Gastrocnemius medialis (tissue), 4 donors: ENCODE results near the gene MACROD2. TPM values are rescaled to one million over a fixed set of nuclear protein-coding genes. Genes with fewer than 3 reads are reported as not detected.

Experiments used
- ATAC-seq, 2 donors: fragments of 150-250 bp; one replicate each; pipeline ENCODE4 v1.9.1; 2016
- DNase-seq, 2 donors: peaks; one replicate each; pipeline ENCODE4 v3.0.0-alpha.2; 2019
- H3K27ac ChIP-seq, 4 donors: fragments of 200-600 bp; sonication (generic); 1 replicate in 1 of 4; 2 replicates in 3 of 4; pipeline ENCODE4 v1.5.1; 2016 to 2018; ENCODE audit warnings: mild to moderate bottlenecking in 2 of 4, moderate library complexity in 1 of 4
- H3K27me3 ChIP-seq, 3 donors: fragments of 200-600 bp; sonication (generic) in 2 of 3; 1 replicate in 1 of 3; 2 replicates in 2 of 3; pipeline versions ENCODE4 v1.5.1 to v1.6.0; 2016 to 2019; ENCODE audit warnings: mild to moderate bottlenecking in 1 of 3, moderate library complexity in 1 of 3
- H3K36me3 ChIP-seq, 2 donors: fragments of 200-600 bp; sonication (generic) in 1 of 2; one replicate each; pipeline ENCODE4 v1.5.1; 2017 to 2018
- H3K4me1 ChIP-seq, 2 donors: fragments of 200-600 bp; sonication (generic) in 1 of 2; one replicate each; pipeline ENCODE4 v1.5.1; 2016 to 2017; ENCODE audit warnings: mild to moderate bottlenecking in 2 of 2
- H3K4me3 ChIP-seq, 4 donors: fragments of 200-600 bp; sonication (generic) in 3 of 4; 1 replicate in 1 of 4; 2 replicates in 3 of 4; pipeline ENCODE4 v1.5.1; 2016 to 2019; ENCODE audit warnings: mild to moderate bottlenecking in 2 of 4
- H3K9me3 ChIP-seq, 3 donors: fragments of 200-600 bp; sonication (generic) in 2 of 3; 1 replicate in 1 of 3; 2 replicates in 2 of 3; pipeline ENCODE4 v1.5.1; 2016 to 2019
- POLR2A ChIP-seq, 2 donors: fragments of 450-650 bp; IDR thresholded peaks; one replicate each; pipeline ENCODE4 v1.6.1; 2017; ENCODE audit warnings: antibody characterized with exemption in 2 of 2, mild to moderate bottlenecking in 2 of 2, moderate library complexity in 2 of 2
- in situ Hi-C, 4 donors: fragments of 200-750 bp; cut with MboI; loops; one replicate each; pipeline versions ENCODE4 v1.15.0 to v1.8.0; 2017; ENCODE audit warnings: low sequenced_read_pairs in 4 of 4
- intact Hi-C: fragments of 100-400 bp; cut with DNase I; formaldehyde crosslinking; loops from one replicate; pipeline ENCODE4 v1.15.1; 2023; ENCODE audit warnings: low total_unique reads
- total RNA-seq, 4 donors: library from RNA; depleted of rRNA; stranded (reverse); fragments of >200 nt; gene quantifications; one replicate each; pipeline versions ENCODE4 v1.1.0 to v1.2.3, GENCODE V29; 2016
- TF ChIP-seq, protein P1 (sequence below), 5 experiments: fragments of 450-650 bp in 3 of 5; fragments of 200-600 bp in 2 of 5; sonication (generic) in 2 of 5; IDR thresholded peaks in 4 of 5; conservative IDR thresholded peaks in 1 of 5; 1 replicate in 4 of 5; 2 replicates in 1 of 5; pipeline ENCODE4 v1.5.1; 2016 to 2019; ENCODE audit warnings: antibody characterized with exemption in 5 of 5, mild to moderate bottlenecking in 3 of 5, moderate library complexity in 3 of 5

MACROD2 gene
- total RNA-seq, 4 donors from 2014 or later = 1.8 to 10.2 (median 3.6) TPM

DNA sequence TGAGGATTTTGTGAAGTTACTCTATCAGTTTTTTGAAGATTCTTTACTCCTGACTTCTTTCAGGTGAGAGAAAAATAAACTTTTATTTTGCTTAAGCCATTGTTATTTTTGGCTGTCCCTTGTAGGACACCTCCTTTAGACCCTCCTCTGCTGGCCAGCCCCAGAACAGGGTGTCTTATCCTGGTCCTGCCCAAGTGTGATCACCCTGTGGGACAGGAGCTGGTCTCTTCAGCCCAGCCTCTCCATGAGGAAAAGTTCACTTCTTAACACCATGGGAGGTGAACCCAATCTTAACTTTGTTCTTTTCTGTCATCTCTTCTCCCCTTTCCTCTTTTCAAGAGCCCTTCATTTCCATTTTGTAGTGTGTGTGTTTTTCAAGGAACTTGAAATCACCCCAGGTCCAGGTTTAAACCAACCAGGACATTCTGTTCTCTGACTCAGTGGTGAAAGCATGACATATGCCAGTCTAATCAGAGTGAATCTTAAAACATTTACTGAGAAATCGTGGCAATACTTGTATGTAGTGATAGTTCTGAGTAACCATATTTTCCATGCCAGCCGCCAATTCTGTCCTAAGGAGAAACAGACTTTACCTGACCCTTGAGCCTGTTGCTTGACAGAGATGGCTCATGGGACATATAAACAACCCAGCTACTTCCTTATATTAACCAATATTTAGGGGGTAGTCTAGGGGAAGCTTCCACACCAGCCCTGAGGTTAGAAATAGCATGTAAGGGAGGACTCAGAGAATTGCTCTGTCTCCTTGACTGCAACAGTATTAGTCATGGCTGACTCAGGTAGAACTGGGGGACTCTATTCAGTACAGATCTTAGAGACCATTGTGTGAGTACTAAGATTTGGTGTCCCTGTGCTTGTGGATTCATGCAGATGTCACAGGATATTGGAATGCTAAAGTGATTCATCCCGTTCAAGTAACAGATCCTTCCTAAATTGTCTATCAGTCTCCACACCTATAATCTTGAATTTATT, 293.3 kb downstream of the MACROD2 start:
- intact Hi-C loops = no loop called here
- Histone ChIP-seq H3K4me3 (no peak overlapping the region), H3K27me3 (no peaks in the 10 kb centered on the region), H3K27ac (no peak overlapping the region), H3K9me3 (no peaks in the 10 kb centered on the region), H3K4me1 (no peaks in the 10 kb centered on the region), H3K36me3 (no peaks in the 10 kb centered on the region)
- no peak for ATAC-seq
- in situ Hi-C loops = no loop called here
- TF ChIP-seq, protein P1, sequence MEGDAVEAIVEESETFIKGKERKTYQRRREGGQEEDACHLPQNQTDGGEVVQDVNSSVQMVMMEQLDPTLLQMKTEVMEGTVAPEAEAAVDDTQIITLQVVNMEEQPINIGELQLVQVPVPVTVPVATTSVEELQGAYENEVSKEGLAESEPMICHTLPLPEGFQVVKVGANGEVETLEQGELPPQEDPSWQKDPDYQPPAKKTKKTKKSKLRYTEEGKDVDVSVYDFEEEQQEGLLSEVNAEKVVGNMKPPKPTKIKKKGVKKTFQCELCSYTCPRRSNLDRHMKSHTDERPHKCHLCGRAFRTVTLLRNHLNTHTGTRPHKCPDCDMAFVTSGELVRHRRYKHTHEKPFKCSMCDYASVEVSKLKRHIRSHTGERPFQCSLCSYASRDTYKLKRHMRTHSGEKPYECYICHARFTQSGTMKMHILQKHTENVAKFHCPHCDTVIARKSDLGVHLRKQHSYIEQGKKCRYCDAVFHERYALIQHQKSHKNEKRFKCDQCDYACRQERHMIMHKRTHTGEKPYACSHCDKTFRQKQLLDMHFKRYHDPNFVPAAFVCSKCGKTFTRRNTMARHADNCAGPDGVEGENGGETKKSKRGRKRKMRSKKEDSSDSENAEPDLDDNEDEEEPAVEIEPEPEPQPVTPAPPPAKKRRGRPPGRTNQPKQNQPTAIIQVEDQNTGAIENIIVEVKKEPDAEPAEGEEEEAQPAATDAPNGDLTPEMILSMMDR (IDR thresholded peaks at IDR 0.05 in 4 of 5, conservative IDR thresholded peaks at IDR 0.05 in 1 of 5) = no peak
- DNase-seq = no peak

DNA sequence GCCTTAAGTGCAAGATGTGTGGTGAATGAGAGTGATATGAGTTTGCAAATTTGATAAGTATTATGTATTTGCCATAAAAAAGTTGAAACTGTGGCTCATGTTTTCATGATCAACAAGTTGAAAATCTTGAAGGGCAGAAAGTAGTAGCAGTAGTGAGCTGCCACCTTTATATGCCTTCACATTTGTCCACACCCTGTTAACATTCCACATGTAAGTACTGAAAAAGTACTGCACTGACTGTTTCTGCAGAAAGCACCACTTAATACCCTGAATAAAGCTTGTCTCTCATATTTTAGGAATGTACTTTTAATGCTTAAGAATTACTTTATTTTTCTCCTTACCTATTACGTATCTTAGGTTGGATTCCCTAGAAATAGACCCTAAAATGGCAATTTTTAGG, 296.2 kb downstream of the MACROD2 start:
- peaks cover 0 to 4% of the 10 kb centered on the region in 2 donors for H3K4me1 ChIP-seq
- in situ Hi-C loops (no loop called here), intact Hi-C loops (no loop called here)
- no peaks in the 10 kb centered on the region for H3K36me3 ChIP-seq
- H3K27me3 ChIP-seq = no peaks in the 10 kb centered on the region
- ATAC-seq (no peak), DNase-seq (no peak)
- no peak for TF ChIP-seq POLR2A (IDR thresholded peaks at IDR 0.05)
- TF ChIP-seq, protein P1 (IDR thresholded peaks at IDR 0.05 in 4 of 5, conservative IDR thresholded peaks at IDR 0.05 in 1 of 5) = no peak
- no peak overlapping the region for H3K4me3 ChIP-seq
- H3K9me3 ChIP-seq = no peaks in the 10 kb centered on the region
- H3K27ac ChIP-seq = no peak overlapping the region

DNA sequence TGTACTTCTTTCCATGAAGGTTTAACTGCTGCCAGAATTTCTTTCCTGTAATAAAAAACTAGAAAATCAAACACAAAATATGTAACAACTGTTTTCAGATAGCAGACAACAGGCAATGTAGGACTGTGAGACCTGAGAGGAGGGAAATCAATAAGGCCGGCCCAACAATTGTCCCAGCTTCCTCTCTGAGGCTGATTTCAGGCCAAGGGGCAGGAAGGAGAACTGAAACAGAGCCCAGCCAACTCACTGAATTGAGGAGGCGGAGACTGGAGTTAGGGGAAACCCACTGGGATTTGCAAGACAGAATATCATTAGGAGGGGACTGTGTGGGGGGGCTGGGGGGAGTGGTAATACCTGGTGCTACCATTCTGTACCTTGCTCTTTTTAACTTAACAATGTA, 299.9 kb downstream of the MACROD2 start:
- Histone ChIP-seq H3K9me3 (no peaks in the 10 kb centered on the region), H3K27me3 (no peaks in the 10 kb centered on the region), H3K4me3 (no peak overlapping the region), H3K27ac (no peak overlapping the region), H3K4me1 (peaks cover 0 to 4% of the 10 kb centered on the region in 2 donors), H3K36me3 (no peaks in the 10 kb centered on the region)
- DNase-seq (no peak), ATAC-seq (no peak)
- no peak for TF ChIP-seq POLR2A (IDR thresholded peaks at IDR 0.05)
- TF ChIP-seq, protein P1 (IDR thresholded peaks at IDR 0.05 in 4 of 5, conservative IDR thresholded peaks at IDR 0.05 in 1 of 5) = no peak
- intact Hi-C loops (no loop called here), in situ Hi-C loops (no loop called here)

DNA sequence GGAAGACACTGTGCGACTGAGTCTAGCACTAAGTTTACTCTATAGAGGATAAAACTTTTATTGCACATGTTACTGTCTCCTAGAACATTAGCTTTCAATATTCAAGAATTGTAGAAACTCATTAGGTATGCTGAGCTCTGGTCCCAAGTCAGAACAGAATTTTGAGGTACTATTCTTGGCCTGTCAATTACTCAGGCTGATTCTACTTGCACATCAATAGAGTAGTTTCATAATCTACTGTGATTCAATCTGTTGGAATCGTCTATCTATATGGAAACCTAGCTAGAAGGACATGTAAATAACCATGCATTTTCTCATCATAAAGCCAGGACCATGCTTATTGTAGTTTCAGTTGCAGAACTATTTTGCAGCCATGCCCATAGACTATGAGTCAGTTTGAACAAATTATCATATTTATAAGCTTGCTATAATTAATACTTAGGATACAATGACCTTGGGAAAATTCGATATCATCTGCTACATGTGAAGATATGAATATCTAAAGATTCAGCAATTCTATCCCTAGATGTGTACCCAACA, 300.5 kb downstream of the MACROD2 start:
- in situ Hi-C loops = no loop called here
- H3K27ac ChIP-seq = no peak overlapping the region
- TF ChIP-seq, protein P1 (IDR thresholded peaks at IDR 0.05 in 4 of 5, conservative IDR thresholded peaks at IDR 0.05 in 1 of 5) = no peak
- TF ChIP-seq POLR2A (IDR thresholded peaks at IDR 0.05) = no peak
- H3K9me3 ChIP-seq = no peaks in the 10 kb centered on the region
- intact Hi-C loops = no loop called here
- H3K4me3 ChIP-seq = no peak overlapping the region
- H3K4me1 ChIP-seq = peaks cover 0 to 4% of the 10 kb centered on the region in 2 donors
- ATAC-seq (no peak), DNase-seq (no peak)
- H3K36me3 ChIP-seq = no peaks in the 10 kb centered on the region
- H3K27me3 ChIP-seq = no peaks in the 10 kb centered on the region
